CD8-positive, alpha-beta memory T cell (primary cell): Measurements from ENCODE around the gene SLCO3A1. TPM values are rescaled to one million over a fixed set of nuclear protein-coding genes. Genes with fewer than 3 reads are reported as not detected.

Experiments used
- CTCF ChIA-PET: fragments of 350-600 bp; sonication (Branson Sonifier 250); formaldehyde crosslinking; loops from one replicate; lab custom pipeline; 2021; ENCODE audit warnings: antibody characterized with exemption; lab: Charles Lee
- POLR2A ChIA-PET: fragments of 350-600 bp; sonication (Branson Sonifier 250); formaldehyde crosslinking; loops from one replicate; lab custom pipeline; 2021; ENCODE audit warnings: antibody characterized with exemption; lab: Charles Lee
- DNase-seq, 5 donors: peaks; one replicate each; pipeline versions ENCODE4 v3.0.0 to v3.0.0-alpha.2; 2020 to 2022; ENCODE audit warnings: mixed read lengths in 1 of 5
- H3K27ac ChIP-seq: one replicate; pipeline ENCODE4 v1.7.0; 2013; ENCODE audit warnings: low read depth, mild to moderate bottlenecking, low read length, moderate library complexity
- H3K27me3 ChIP-seq: 2 replicates; pipeline ENCODE4 v1.7.0; 2013; ENCODE audit warnings: low read length, mild to moderate bottlenecking; ENCODE audit not compliant: insufficient read depth, poor library complexity, severe bottlenecking
- H3K36me3 ChIP-seq: 2 replicates; pipeline ENCODE4 v1.7.0; 2013; ENCODE audit warnings: mild to moderate bottlenecking, low read length, moderate library complexity; ENCODE audit not compliant: insufficient read depth
- H3K4me1 ChIP-seq: 2 replicates; pipeline ENCODE4 v1.7.0; 2013; ENCODE audit warnings: mild to moderate bottlenecking, low read length, moderate library complexity; ENCODE audit not compliant: insufficient read depth
- H3K4me3 ChIP-seq: 2 replicates; pipeline ENCODE4 v1.7.0; 2013; ENCODE audit warnings: mild to moderate bottlenecking, low read length
- H3K9me3 ChIP-seq: 2 replicates; pipeline ENCODE4 v1.7.0; 2013; ENCODE audit warnings: mild to moderate bottlenecking, low read length
- H3K27ac Mint-ChIP-seq, 8 donors: one replicate each; pipeline ENCODE4 v1.8.0; 2020 to 2021; ENCODE audit warnings: mixed read lengths in 8 of 8, mild to moderate bottlenecking in 6 of 8, inconsistent platforms in 3 of 8, moderate library complexity in 3 of 8
- H3K27me3 Mint-ChIP-seq, 2 donors: one replicate each; pipeline ENCODE4 v1.8.0; 2020 to 2021; ENCODE audit warnings: mixed read lengths in 2 of 2, mild to moderate bottlenecking in 1 of 2, moderate library complexity in 1 of 2
- H3K36me3 Mint-ChIP-seq, 3 donors: one replicate each; pipeline ENCODE4 v1.8.0; 2020 to 2021; ENCODE audit warnings: mixed read lengths in 3 of 3, inconsistent platforms in 1 of 3, mild to moderate bottlenecking in 1 of 3
- H3K4me1 Mint-ChIP-seq, 3 donors: one replicate each; pipeline ENCODE4 v1.8.0; 2020 to 2021; ENCODE audit warnings: mixed read lengths in 3 of 3, inconsistent platforms in 1 of 3, mild to moderate bottlenecking in 1 of 3
- H3K4me3 Mint-ChIP-seq, 7 donors: one replicate each; pipeline ENCODE4 v1.8.0; 2020 to 2021; ENCODE audit warnings: mixed read lengths in 7 of 7, mild to moderate bottlenecking in 6 of 7, moderate library complexity in 4 of 7, inconsistent platforms in 2 of 7
- H3K9me3 Mint-ChIP-seq, 5 donors: one replicate each; pipeline ENCODE4 v1.8.0; 2020 to 2022; ENCODE audit warnings: mixed read lengths in 5 of 5, mild to moderate bottlenecking in 3 of 5, moderate library complexity in 2 of 5, inconsistent platforms in 1 of 5
- polyA plus RNA-seq: library from polyadenylated mRNA; unstranded; fragments of 300-500 nt; fragmentation: Illumina TruSeq; gene quantifications from one replicate; pipeline ENCODE4 v1.2.3, GENCODE V29; 2021
- total RNA-seq, 2 experiments: library from RNA; stranded (reverse); gene quantifications; one replicate each; pipeline ENCODE4 v1.2.3, GENCODE V29; 2021

Gene SLCO3A1
- total and polyA plus RNA-seq, 3 experiments from 2014 or later: 10.0 to 47.9 (median 10.8) TPM

DNA sequence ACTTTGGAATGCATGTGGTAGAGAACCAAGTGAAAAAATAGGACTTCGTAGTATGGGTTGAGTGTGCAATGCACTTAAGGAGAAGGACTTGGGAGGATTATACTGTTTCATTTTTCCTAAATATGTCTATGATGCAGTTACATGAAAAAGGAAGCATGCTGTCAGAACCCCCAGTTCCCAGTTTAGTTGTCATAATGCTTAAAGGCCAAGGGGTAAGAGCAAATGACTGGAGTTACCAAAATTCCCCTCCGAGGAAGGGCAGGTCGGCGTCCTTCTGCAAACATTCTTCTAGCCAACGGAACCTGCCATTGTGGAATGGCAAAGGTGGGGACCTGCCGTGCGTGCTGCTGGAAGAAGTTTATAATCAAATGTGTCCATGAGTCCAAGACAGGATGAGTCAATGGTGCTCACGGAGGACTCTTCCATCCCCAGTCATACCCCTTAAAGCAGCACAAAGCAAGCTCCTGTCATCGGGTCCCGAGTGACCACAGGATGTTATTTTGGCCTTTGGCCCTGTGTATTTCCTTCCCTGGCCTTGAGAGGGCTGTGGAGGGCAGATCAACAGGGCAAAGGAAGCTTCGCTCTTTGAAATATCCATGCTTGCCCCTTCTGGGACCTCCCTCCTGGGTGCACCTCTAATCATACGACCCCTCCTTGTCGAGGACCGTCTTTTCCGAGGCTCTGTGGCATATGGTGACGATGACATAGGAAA lies 93.2 kb downstream of the SLCO3A1 start:
- no peaks in the 10 kb centered on the region for H3K27me3 Mint-ChIP-seq
- POLR2A ChIA-PET: no interaction called here
- peaks cover 14% of the 10 kb centered on the region for H3K4me1 ChIP-seq

DNA sequence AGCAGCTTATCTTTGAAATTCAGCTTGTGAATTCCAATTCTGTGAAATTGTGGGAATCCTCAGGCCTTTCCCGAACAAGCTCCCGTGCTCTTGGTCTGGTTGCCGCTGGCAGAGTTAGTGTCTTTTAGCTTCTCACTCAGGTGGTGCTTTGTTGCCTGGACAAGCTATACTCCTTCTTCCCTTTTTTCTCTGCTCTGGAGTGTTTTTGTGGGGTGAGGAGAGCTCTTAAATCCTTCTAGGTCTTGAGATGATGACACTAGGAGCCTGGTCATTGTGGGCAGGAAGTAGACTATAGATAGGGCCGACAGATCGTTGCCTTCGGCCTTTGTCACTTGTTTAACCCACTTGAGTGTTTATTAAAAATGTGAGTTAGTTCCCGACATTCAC lies 93.8 kb downstream of the SLCO3A1 start:
- ChIA-PET CTCF (interaction anchor here (0.8 to 1.0 kb wide), 2 partner anchors 14 to 89 kb away, joined by 3 read pairs; no protein-coding TSS in a partner anchor), POLR2A (no interaction called here)
- no peaks in the 10 kb centered on the region for H3K27me3 Mint-ChIP-seq
- no peak overlapping the region for H3K4me3 Mint-ChIP-seq
- H3K27ac Mint-ChIP-seq: peak overlapping the region in 3 of 8 donors; percentile 20 to 79 (median 79)
- H3K27ac ChIP-seq: no peak overlapping the region
- H3K4me1 Mint-ChIP-seq: peaks cover 74 to 97% (median 85%) of the 10 kb centered on the region in 3 donors
- no peaks in the 10 kb centered on the region for H3K36me3 ChIP-seq
- H3K9me3 ChIP-seq: no peaks in the 10 kb centered on the region
- peaks cover 0 to 2% (median 0%) of the 10 kb centered on the region in 3 donors for H3K36me3 Mint-ChIP-seq
- H3K4me3 ChIP-seq: no peak overlapping the region
- H3K9me3 Mint-ChIP-seq: no peaks in the 10 kb centered on the region
- no peaks in the 10 kb centered on the region for H3K27me3 ChIP-seq
- no peak for DNase-seq
- H3K4me1 ChIP-seq: peaks cover 12% of the 10 kb centered on the region

More for the DNA sequence above, 93.2 kb downstream of the SLCO3A1 start:
- H3K4me3 ChIP-seq: no peak overlapping the region
- H3K36me3 ChIP-seq: no peaks in the 10 kb centered on the region
- CTCF ChIA-PET: interaction anchor here (0.8 to 1.0 kb wide), 2 partner anchors 14 to 90 kb away, joined by 3 read pairs; no protein-coding TSS in a partner anchor
- no peaks in the 10 kb centered on the region for H3K9me3 ChIP-seq
- no peak overlapping the region for H3K27ac ChIP-seq
- Mint-ChIP-seq H3K27ac (peak overlapping the region in 3 of 8 donors; percentile 79 to 84 (median 79)), H3K4me1 (peaks cover 74 to 97% (median 85%) of the 10 kb centered on the region in 3 donors), H3K36me3 (peaks cover 0 to 2% (median 0%) of the 10 kb centered on the region in 3 donors), H3K9me3 (no peaks in the 10 kb centered on the region), H3K4me3 (no peak overlapping the region)
- DNase-seq: no peak
- no peaks in the 10 kb centered on the region for H3K27me3 ChIP-seq

DNA sequence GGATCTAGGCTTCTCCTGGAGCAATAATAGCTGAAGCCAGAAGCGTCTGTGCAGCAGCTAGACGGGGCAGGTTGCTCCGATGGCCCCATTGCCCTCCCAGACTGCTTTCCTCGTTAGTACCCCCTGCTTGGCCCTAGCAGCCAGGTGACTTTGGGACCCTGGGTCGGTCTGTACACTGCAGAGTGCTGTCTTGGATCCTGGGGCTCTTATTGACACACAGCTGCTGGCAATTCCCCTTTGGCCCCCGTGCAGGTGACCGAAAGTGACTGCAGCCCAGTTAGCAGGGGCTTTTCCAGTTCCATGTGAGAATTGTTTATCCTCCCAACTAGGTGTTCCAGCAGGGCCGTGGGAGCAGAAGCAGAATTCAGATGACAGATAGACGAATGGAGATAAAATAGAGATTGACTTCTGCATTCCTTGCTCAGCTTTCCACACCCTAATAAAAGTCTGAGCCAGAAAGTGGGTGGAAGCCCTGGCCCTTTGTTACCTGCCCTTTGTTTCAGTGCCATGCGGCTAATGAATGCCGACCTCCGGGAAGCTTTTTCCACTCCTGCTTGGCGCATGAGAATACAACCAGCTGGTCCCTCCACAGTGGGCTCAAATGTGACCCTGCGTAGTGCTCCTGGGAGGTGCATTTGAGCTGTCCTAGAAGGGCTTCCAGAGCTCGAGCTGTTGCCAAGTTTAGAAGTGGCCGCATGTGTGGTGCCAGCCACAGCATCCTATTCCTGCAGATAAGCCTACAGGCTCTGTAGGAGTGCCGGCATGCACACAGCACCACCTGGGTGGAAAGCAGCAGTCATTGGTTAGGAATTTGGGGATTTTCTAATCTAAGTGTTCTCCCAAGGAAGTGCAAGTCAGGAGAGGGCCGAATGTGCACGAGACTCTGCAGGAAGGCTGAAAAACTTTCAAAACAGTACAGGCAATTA lies 94.4 kb downstream of the SLCO3A1 start:
- Histone ChIP-seq H3K4me1 (peaks cover 5% of the 10 kb centered on the region), H3K4me3 (no peak overlapping the region), H3K9me3 (no peaks in the 10 kb centered on the region), H3K27ac (no peak overlapping the region), H3K36me3 (no peaks in the 10 kb centered on the region), H3K27me3 (no peaks in the 10 kb centered on the region)
- Mint-ChIP-seq H3K9me3 (no peaks in the 10 kb centered on the region), H3K4me1 (peaks cover 76 to 97% (median 85%) of the 10 kb centered on the region in 3 donors), H3K36me3 (peaks cover 0 to 2% (median 0%) of the 10 kb centered on the region in 3 donors), H3K27me3 (no peaks in the 10 kb centered on the region), H3K27ac (peak overlapping the region in 3 of 8 donors; percentile 45 to 89 (median 79)), H3K4me3 (no peak overlapping the region)
- POLR2A ChIA-PET: no interaction called here
- no peak for DNase-seq
- CTCF ChIA-PET: interaction anchor here (0.8 to 1.0 kb wide), 2 partner anchors 15 to 89 kb away, joined by 3 read pairs; no protein-coding TSS in a partner anchor

DNA sequence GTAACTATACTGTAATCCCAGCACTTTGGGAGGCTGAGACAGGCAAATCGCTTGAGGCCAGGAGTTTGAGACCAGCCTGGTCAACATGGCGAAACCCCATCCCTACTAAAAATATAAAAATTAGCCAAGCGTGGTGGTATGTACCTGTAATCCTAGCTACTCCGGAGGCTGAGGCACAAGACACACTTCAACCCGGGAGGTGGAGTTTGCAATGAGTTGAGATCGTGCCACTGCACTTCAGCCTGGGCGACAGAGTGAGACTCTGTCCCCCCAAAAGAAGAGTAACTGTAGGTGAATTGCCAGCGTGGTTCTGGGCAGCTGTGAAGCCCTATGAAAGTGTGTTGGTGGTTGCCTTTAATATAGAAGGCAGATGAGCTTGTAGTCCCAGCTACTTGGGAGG lies 95.9 kb downstream of the SLCO3A1 start:
- POLR2A ChIA-PET: no interaction called here
- Mint-ChIP-seq H3K27me3 (no peaks in the 10 kb centered on the region), H3K36me3 (peaks cover 0 to 2% (median 0%) of the 10 kb centered on the region in 3 donors), H3K4me3 (no peak overlapping the region), H3K27ac (peak overlapping the region in 3 of 8 donors; percentile 15 to 52 (median 39)), H3K9me3 (no peaks in the 10 kb centered on the region), H3K4me1 (peaks cover 81 to 97% (median 91%) of the 10 kb centered on the region in 3 donors)
- Histone ChIP-seq H3K4me3 (no peak overlapping the region), H3K4me1 (peaks cover 3% of the 10 kb centered on the region), H3K27me3 (no peaks in the 10 kb centered on the region), H3K27ac (no peak overlapping the region), H3K9me3 (no peaks in the 10 kb centered on the region), H3K36me3 (no peaks in the 10 kb centered on the region)
- CTCF ChIA-PET: no interaction called here
- DNase-seq: no peak

DNA sequence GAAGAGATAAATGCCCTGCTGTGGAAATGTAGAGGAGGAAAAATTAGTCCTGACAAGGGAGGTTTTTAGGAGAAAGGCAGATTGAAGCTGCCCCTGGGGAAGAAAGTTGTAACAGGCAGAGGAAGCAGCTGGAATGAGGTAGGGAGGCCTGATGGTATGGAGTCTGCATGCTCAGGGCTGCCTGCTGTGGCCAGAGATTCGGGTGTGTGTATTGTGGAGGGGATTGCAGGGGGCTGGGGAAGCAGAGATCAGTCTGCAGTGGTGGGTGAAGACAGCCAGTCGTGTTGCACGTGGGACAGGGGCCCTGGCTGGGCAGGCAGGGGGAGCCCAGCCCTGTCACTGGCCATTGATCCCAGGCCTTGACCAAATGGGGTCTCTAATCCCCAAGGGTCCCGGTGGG lies 96.5 kb downstream of the SLCO3A1 start:
- peaks cover 8% of the 10 kb centered on the region for H3K4me1 ChIP-seq
- no peak overlapping the region for H3K4me3 ChIP-seq
- DNase-seq: no peak
- Mint-ChIP-seq H3K27ac (peak overlapping the region in 2 of 8 donors; percentile 71 to 72), H3K4me1 (peaks cover 88 to 99% (median 98%) of the 10 kb centered on the region in 3 donors), H3K9me3 (no peaks in the 10 kb centered on the region), H3K27me3 (no peaks in the 10 kb centered on the region), H3K4me3 (peak overlapping the region in 1 of 7 donors; percentile 40), H3K36me3 (peaks cover 0 to 5% (median 0%) of the 10 kb centered on the region in 3 donors)
- POLR2A ChIA-PET: no interaction called here
- CTCF ChIA-PET: no interaction called here
- H3K36me3 ChIP-seq: no peaks in the 10 kb centered on the region
- H3K9me3 ChIP-seq: no peaks in the 10 kb centered on the region
- no peaks in the 10 kb centered on the region for H3K27me3 ChIP-seq
- H3K27ac ChIP-seq: no peak overlapping the region

DNA sequence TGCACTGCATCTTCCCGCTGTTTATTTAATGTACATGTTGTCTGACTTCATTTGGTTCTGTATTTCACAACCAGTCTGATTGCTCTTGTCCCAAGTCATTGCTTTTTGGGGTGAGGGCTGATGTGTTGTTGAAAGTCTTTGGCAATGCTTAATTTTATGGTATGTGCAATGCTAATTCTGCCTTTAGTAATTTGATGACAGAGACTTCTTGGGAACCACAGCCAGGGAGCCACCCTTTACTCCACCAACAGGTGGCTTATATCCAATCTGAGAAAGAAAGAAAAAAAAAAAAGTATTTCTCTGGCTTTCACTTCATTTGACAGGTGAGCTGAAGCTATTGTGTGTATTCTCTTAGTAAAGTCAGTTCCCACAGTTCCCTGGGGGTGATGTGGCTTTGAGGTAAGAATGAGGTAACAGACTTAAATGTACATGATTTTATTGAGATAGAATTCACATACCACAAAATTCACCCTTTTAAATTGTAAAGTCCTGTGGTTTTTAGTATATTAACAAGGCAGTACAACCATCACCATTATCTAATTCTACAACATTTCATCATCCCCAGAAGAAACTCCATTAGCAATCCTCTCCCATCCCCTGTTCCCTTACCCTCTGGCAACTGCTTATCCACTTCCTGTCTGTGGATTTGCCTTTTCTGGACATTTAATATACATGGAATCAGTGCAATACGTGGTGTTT lies 97.3 kb downstream of the SLCO3A1 start:
- ChIA-PET POLR2A (no interaction called here), CTCF (no interaction called here)
- peaks cover 0 to 4% (median 0%) of the 10 kb centered on the region in 3 donors for H3K36me3 Mint-ChIP-seq
- peak overlapping the region in 1 of 8 donors; percentile 31 for H3K27ac Mint-ChIP-seq
- Histone ChIP-seq H3K27me3 (no peaks in the 10 kb centered on the region), H3K9me3 (no peaks in the 10 kb centered on the region), H3K36me3 (no peaks in the 10 kb centered on the region), H3K4me3 (no peak overlapping the region), H3K27ac (no peak overlapping the region), H3K4me1 (peaks cover 8% of the 10 kb centered on the region)
- no peaks in the 10 kb centered on the region for H3K27me3 Mint-ChIP-seq
- DNase-seq: no peak
- no peaks in the 10 kb centered on the region for H3K9me3 Mint-ChIP-seq
- peaks cover 87 to 100% (median 98%) of the 10 kb centered on the region in 3 donors for H3K4me1 Mint-ChIP-seq
- H3K4me3 Mint-ChIP-seq: no peak overlapping the region

DNA sequence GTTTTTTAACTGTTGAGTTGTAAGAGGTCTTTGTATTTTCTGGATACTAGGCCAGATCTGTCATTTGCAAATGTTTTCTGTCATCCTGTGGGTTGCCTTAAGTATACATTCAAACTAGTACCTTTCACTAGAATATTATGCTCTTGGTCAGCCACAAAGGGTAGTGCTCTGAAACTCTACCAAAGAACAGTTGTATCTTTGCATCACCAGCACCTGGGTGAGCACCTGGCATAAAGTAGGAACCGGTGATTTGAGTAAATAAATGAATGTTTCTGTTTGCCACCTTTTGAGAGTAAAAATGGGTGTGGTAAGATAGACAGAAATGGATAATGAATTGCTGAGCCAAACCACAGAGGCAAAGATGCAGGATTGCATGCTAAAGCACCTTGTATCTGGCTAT lies 98.7 kb downstream of the SLCO3A1 start:
- H3K4me3 ChIP-seq: no peak overlapping the region
- no peaks in the 10 kb centered on the region for H3K27me3 ChIP-seq
- Mint-ChIP-seq H3K27ac (peak overlapping the region in 1 of 8 donors; percentile 52), H3K36me3 (peaks cover 0 to 2% (median 0%) of the 10 kb centered on the region in 3 donors), H3K4me3 (no peak overlapping the region), H3K27me3 (no peaks in the 10 kb centered on the region), H3K4me1 (peaks cover 79 to 94% (median 92%) of the 10 kb centered on the region in 3 donors), H3K9me3 (no peaks in the 10 kb centered on the region)
- POLR2A ChIA-PET: no interaction called here
- no peak for DNase-seq
- CTCF ChIA-PET: no interaction called here
- H3K27ac ChIP-seq: no peak overlapping the region
- no peaks in the 10 kb centered on the region for H3K36me3 ChIP-seq
- H3K4me1 ChIP-seq: peaks cover 8% of the 10 kb centered on the region
- no peaks in the 10 kb centered on the region for H3K9me3 ChIP-seq
